K562 (cell line): ENCODE measurements around the gene E2F1. TPM values are rescaled to one million over a fixed set of nuclear protein-coding genes. Genes with fewer than 3 reads are reported as not detected.

Experiments
- CBX3 ChIP-seq, 2 experiments: IDR thresholded peaks; 1 replicate in 1 of 2; 2 replicates in 1 of 2; pipeline ENCODE4 v1.6.1; 2012; ENCODE audit warnings: inconsistent platforms in 2 of 2, low read length in 2 of 2, borderline replicate concordance in 1 of 2, control low read depth in 1 of 2
- E2F3 ChIP-seq: fragments of 250-450 bp; sonication (Bioruptor Pico); IDR thresholded peaks from 2 replicates; pipeline ENCODE4 v1.4.0; 2020; ENCODE audit warnings: mild to moderate bottlenecking
- FUS ChIP-seq: fragments of 200-400 bp; formaldehyde crosslinking; optimal IDR thresholded peaks from 2 replicates; pipeline ENCODE3; 2017; ENCODE audit warnings: low read depth, low read length
- MCM2 ChIP-seq: fragments of 450-650 bp; IDR thresholded peaks from 2 replicates; pipeline ENCODE4 v1.6.1; 2017; ENCODE audit warnings: low read depth, mild to moderate bottlenecking
- TFAM ChIP-seq: fragments of 250-450 bp; sonication (Bioruptor Pico); conservative IDR thresholded peaks from 2 replicates; pipeline ENCODE4 v1.5.0; 2021; ENCODE audit warnings: mild to moderate bottlenecking, moderate library complexity
- VEZF1 ChIP-seq: fragments of 200-800 bp; sonication (Bioruptor generic); IDR thresholded peaks from 2 replicates; pipeline ENCODE4 v1.6.1; 2017; ENCODE audit warnings: missing genetic modification characterization, missing compliant biosample characterization
- polyA plus RNA-seq, 8 experiments: library from polyadenylated mRNA; depleted of rRNA in 4 of 8; stranded (reverse) in 5 of 8; unstranded in 3 of 8; fragments of >200 nt; fragmentation: Nextera tagmentation in 2 of 8; fragmentation: Illumina TruSeq in 1 of 8; extraction: Ambion mirVana in 2 of 8; extraction: Trizol in 1 of 8; gene quantifications; 2 replicates each; pipeline versions ENCODE4 v1.2.1 to v1.2.3, GENCODE V29; 2011 to 2014; ENCODE audit warnings: inconsistent platforms in 1 of 8, missing spikeins in 1 of 8
- total RNA-seq, 7 experiments: library from RNA; depleted of rRNA in 6 of 7; stranded (reverse); fragments of >200 nt in 6 of 7; fragmentation: Illumina TruSeq in 2 of 7; extraction: Trizol in 2 of 7; gene quantifications; 2 replicates each; pipeline versions ENCODE4 v1.2.1 to v1.2.3, GENCODE V29; 2011 to 2021; ENCODE audit warnings: low replicate concordance in 1 of 7
- TF ChIP-seq, protein P1 (sequence below): sonication (generic); formaldehyde crosslinking; IDR thresholded peaks from 2 replicates; pipeline ENCODE4 v1.8.1; 2023; ENCODE audit warnings: missing genetic modification reagents, mild to moderate bottlenecking, borderline replicate concordance
- TF ChIP-seq, protein P2 (sequence below): conservative IDR thresholded peaks from 2 replicates; pipeline ENCODE4 v1.6.1; 2011; ENCODE audit warnings: low read depth, mild to moderate bottlenecking, low read length; ENCODE audit not compliant: control insufficient read depth
- TF ChIP-seq, protein P3 (sequence below): fragments of 250-450 bp; sonication (Bioruptor Pico); IDR thresholded peaks from 2 replicates; pipeline ENCODE4 v1.6.1; 2021; ENCODE audit warnings: mild to moderate bottlenecking
- TF ChIP-seq, protein P4 (sequence below): fragments of 450-650 bp; IDR thresholded peaks from 2 replicates; pipeline ENCODE4 v1.7.1; 2018; ENCODE audit warnings: mild to moderate bottlenecking, low read depth; ENCODE audit not compliant: partially characterized antibody
- TF ChIP-seq, protein P5 (sequence below): fragments of 450-650 bp; conservative IDR thresholded peaks from 2 replicates; pipeline ENCODE4 v1.6.1; 2016; ENCODE audit warnings: missing genetic modification characterization, low read depth, mild to moderate bottlenecking, missing compliant biosample characterization, moderate library complexity

E2F1 gene
- total and polyA plus RNA-seq, 9 of the 15 experiments (the other 6 are each of a cell fraction or from before 2014, with no cell fraction given), result 0.14 to 30.6 (median 13.1) TPM

GRCh38 chr20:33732166-33732970 is 46.2 kb upstream of the E2F1 start (continued):
- TF ChIP-seq, protein P1, sequence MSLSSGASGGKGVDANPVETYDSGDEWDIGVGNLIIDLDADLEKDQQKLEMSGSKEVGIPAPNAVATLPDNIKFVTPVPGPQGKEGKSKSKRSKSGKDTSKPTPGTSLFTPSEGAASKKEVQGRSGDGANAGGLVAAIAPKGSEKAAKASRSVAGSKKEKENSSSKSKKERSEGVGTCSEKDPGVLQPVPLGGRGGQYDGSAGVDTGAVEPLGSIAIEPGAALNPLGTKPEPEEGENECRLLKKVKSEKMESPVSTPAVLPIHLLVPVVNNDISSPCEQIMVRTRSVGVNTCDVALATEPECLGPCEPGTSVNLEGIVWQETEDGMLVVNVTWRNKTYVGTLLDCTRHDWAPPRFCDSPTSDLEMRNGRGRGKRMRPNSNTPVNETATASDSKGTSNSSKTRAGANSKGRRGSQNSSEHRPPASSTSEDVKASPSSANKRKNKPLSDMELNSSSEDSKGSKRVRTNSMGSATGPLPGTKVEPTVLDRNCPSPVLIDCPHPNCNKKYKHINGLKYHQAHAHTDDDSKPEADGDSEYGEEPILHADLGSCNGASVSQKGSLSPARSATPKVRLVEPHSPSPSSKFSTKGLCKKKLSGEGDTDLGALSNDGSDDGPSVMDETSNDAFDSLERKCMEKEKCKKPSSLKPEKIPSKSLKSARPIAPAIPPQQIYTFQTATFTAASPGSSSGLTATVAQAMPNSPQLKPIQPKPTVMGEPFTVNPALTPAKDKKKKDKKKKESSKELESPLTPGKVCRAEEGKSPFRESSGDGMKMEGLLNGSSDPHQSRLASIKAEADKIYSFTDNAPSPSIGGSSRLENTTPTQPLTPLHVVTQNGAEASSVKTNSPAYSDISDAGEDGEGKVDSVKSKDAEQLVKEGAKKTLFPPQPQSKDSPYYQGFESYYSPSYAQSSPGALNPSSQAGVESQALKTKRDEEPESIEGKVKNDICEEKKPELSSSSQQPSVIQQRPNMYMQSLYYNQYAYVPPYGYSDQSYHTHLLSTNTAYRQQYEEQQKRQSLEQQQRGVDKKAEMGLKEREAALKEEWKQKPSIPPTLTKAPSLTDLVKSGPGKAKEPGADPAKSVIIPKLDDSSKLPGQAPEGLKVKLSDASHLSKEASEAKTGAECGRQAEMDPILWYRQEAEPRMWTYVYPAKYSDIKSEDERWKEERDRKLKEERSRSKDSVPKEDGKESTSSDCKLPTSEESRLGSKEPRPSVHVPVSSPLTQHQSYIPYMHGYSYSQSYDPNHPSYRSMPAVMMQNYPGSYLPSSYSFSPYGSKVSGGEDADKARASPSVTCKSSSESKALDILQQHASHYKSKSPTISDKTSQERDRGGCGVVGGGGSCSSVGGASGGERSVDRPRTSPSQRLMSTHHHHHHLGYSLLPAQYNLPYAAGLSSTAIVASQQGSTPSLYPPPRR, result 0 out of 2 replicates have a peak, but pooled peaks have one; percentile 36
- TF ChIP-seq TFAM, result no peak
- TF ChIP-seq, protein P2, sequence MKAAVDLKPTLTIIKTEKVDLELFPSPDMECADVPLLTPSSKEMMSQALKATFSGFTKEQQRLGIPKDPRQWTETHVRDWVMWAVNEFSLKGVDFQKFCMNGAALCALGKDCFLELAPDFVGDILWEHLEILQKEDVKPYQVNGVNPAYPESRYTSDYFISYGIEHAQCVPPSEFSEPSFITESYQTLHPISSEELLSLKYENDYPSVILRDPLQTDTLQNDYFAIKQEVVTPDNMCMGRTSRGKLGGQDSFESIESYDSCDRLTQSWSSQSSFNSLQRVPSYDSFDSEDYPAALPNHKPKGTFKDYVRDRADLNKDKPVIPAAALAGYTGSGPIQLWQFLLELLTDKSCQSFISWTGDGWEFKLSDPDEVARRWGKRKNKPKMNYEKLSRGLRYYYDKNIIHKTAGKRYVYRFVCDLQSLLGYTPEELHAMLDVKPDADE, result peak; percentile 68
- no peak for TF ChIP-seq MCM2
- TF ChIP-seq, protein P3, sequence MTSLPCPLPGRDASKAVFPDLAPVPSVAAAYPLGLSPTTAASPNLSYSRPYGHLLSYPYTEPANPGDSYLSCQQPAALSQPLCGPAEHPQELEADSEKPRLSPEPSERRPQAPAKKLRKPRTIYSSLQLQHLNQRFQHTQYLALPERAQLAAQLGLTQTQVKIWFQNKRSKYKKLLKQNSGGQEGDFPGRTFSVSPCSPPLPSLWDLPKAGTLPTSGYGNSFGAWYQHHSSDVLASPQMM (CRISPR knock-in tag), result no peak
- TF ChIP-seq, protein P4, sequence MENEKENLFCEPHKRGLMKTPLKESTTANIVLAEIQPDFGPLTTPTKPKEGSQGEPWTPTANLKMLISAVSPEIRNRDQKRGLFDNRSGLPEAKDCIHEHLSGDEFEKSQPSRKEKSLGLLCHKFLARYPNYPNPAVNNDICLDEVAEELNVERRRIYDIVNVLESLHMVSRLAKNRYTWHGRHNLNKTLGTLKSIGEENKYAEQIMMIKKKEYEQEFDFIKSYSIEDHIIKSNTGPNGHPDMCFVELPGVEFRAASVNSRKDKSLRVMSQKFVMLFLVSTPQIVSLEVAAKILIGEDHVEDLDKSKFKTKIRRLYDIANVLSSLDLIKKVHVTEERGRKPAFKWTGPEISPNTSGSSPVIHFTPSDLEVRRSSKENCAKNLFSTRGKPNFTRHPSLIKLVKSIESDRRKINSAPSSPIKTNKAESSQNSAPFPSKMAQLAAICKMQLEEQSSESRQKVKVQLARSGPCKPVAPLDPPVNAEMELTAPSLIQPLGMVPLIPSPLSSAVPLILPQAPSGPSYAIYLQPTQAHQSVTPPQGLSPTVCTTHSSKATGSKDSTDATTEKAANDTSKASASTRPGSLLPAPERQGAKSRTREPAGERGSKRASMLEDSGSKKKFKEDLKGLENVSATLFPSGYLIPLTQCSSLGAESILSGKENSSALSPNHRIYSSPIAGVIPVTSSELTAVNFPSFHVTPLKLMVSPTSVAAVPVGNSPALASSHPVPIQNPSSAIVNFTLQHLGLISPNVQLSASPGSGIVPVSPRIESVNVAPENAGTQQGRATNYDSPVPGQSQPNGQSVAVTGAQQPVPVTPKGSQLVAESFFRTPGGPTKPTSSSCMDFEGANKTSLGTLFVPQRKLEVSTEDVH, result no peak
- peak in 1 of 2 experiments; percentile 47; a peak in 1 of 3 replicates for TF ChIP-seq CBX3 (IDR thresholded peaks at IDR 0.05; ENCODE audit: borderline replicate concordance in 1 of 2, low read length in 2 of 2)
- TF ChIP-seq E2F3, result peak; percentile 86; the same call in 1 of the 2 replicates
- TF ChIP-seq VEZF1 (CRISPR knock-in tag), result peak; percentile 99
- TF ChIP-seq FUS, result peak; percentile 77
- TF ChIP-seq, protein P5, sequence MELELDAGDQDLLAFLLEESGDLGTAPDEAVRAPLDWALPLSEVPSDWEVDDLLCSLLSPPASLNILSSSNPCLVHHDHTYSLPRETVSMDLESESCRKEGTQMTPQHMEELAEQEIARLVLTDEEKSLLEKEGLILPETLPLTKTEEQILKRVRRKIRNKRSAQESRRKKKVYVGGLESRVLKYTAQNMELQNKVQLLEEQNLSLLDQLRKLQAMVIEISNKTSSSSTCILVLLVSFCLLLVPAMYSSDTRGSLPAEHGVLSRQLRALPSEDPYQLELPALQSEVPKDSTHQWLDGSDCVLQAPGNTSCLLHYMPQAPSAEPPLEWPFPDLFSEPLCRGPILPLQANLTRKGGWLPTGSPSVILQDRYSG (tag), result peak; percentile 57; the same call in 1 of the 2 replicates
